Kidney epithelial cell (primary cell): ENCODE results near the gene ELF2. TPM values are rescaled to one million over a fixed set of nuclear protein-coding genes. Genes with fewer than 3 reads are reported as not detected.

ENCODE experiments used
- DNase-seq: peaks from one replicate; pipeline ENCODE4 v3.0.0-alpha.2; 2010; ENCODE audit warnings: low read depth
- H3K27me3 ChIP-seq: 2 replicates; pipeline ENCODE4 v1.6.0; 2011; ENCODE audit warnings: low read length; ENCODE audit not compliant: control insufficient read depth, insufficient read depth
- H3K36me3 ChIP-seq: 2 replicates; pipeline ENCODE4 v1.5.1; 2011; ENCODE audit warnings: low read length; ENCODE audit not compliant: control insufficient read depth, insufficient read depth
- H3K4me3 ChIP-seq: 2 replicates; pipeline ENCODE4 v1.5.1; 2011; ENCODE audit warnings: low read depth, mild to moderate bottlenecking, control low read depth, low read length
- total RNA-seq: library from RNA; depleted of rRNA; stranded (reverse); fragments of >200 nt; gene quantifications from 2 replicates; pipeline ENCODE4 v1.2.3, GENCODE V29; 2015
- TF ChIP-seq, protein P1 (sequence below): IDR thresholded peaks from 2 replicates; pipeline ENCODE4 v1.5.1; 2011; ENCODE audit warnings: mild to moderate bottlenecking, moderate library complexity, low read length, control low read depth, inconsistent platforms; ENCODE audit not compliant: insufficient read depth, poor library complexity, severe bottlenecking

The ELF2 gene
- total RNA-seq, 1 donor from 2014 or later: 14.3 TPM

GRCh38 chr4:139144911-139145551, 32.0 kb downstream of the ELF2 start:
- H3K36me3 ChIP-seq: no peaks in the 10 kb centered on the region
- H3K4me3 ChIP-seq: no peak overlapping the region
- no peaks in the 10 kb centered on the region for H3K27me3 ChIP-seq
- DNase-seq: no peak
- TF ChIP-seq, protein P1, sequence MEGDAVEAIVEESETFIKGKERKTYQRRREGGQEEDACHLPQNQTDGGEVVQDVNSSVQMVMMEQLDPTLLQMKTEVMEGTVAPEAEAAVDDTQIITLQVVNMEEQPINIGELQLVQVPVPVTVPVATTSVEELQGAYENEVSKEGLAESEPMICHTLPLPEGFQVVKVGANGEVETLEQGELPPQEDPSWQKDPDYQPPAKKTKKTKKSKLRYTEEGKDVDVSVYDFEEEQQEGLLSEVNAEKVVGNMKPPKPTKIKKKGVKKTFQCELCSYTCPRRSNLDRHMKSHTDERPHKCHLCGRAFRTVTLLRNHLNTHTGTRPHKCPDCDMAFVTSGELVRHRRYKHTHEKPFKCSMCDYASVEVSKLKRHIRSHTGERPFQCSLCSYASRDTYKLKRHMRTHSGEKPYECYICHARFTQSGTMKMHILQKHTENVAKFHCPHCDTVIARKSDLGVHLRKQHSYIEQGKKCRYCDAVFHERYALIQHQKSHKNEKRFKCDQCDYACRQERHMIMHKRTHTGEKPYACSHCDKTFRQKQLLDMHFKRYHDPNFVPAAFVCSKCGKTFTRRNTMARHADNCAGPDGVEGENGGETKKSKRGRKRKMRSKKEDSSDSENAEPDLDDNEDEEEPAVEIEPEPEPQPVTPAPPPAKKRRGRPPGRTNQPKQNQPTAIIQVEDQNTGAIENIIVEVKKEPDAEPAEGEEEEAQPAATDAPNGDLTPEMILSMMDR: no peak

GRCh38 chr4:139144161-139144859, 32.7 kb downstream of the ELF2 start:
- DNase-seq: peak; percentile 49
- H3K27me3 ChIP-seq: no peaks in the 10 kb centered on the region
- H3K4me3 ChIP-seq: no peak overlapping the region
- TF ChIP-seq, protein P1: no peak
- no peaks in the 10 kb centered on the region for H3K36me3 ChIP-seq

DNA sequence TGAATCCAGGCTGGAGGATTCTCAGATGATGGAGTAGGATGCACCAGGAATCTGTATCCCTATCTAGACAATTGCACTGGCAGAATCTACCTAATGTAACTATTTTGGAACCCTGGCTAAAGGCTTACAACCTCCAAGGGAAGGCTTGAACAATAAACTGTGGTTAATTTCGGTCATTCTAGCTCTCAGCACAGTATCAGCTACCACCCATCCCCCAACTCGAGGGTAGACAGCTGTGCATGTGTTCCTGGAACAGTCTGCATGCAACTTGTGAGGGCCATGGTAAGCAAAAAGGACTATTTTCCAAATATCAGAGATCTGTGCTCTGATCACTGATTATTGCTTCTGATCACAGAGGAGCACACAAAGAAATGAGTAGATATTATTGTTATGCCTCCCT, 34.0 kb downstream of the ELF2 start:
- Histone ChIP-seq H3K27me3 (no peaks in the 10 kb centered on the region), H3K4me3 (no peak overlapping the region), H3K36me3 (no peaks in the 10 kb centered on the region)
- no peak for DNase-seq
- TF ChIP-seq, protein P1: no peak

GRCh38 chr4:139142087-139142486, 34.9 kb downstream of the ELF2 start:
- Histone ChIP-seq H3K4me3 (no peak overlapping the region), H3K36me3 (no peaks in the 10 kb centered on the region), H3K27me3 (no peaks in the 10 kb centered on the region)
- DNase-seq: no peak
- TF ChIP-seq, protein P1: no peak

- DNase-seq: no peak
- H3K4me3 ChIP-seq: no peak overlapping the region
- TF ChIP-seq, protein P1: no peak
- H3K36me3 ChIP-seq: no peaks in the 10 kb centered on the region
- no peaks in the 10 kb centered on the region for H3K27me3 ChIP-seq
These were observed 39.3 kb downstream of the ELF2 start for GRCh38 chr4:139137763-139138162.
